Panc1 (cell line): ENCODE data around the gene MAPK10. TPM values are rescaled to one million over a fixed set of nuclear protein-coding genes. Genes with fewer than 3 reads are reported as not detected.

Source experiments
- ATAC-seq: fragments of 200-7000 bp; cut with Tn5 transposase; 2 replicates; pipeline ENCODE4 v1.9.1; 2020; ENCODE audit warnings: mild to moderate bottlenecking, moderate library complexity
- BruUV-seq: library from RNA; stranded (reverse); fragments of 400-500 nt; replicated peaks from 2 replicates; lab custom pipeline; 2021; lab: Mats Ljungman, UMichigan
- CTCF ChIA-PET: fragments of 300-600 bp; sonication (Branson Sonifier 250); formaldehyde crosslinking; loops from one replicate; lab custom pipeline; 2022; ENCODE audit warnings: antibody characterized with exemption; lab: Charles Lee
- POLR2A ChIA-PET: fragments of 300-600 bp; sonication (Branson Sonifier 250); formaldehyde crosslinking; loops from one replicate; lab custom pipeline; 2022; ENCODE audit warnings: antibody characterized with exemption; lab: Charles Lee
- DNase-seq: peaks from one replicate; pipeline ENCODE4 v3.0.0-alpha.2; 2010; ENCODE audit warnings: low read depth, low spot score
- H3K27ac ChIP-seq: 2 replicates; pipeline ENCODE4 v1.5.1; 2011; ENCODE audit warnings: mild to moderate bottlenecking, low read length, inconsistent platforms
- H3K27me3 ChIP-seq: fragments of 200-500 bp; sonication (Bioruptor generic); 2 replicates; pipeline ENCODE4 v1.6.0; 2014; ENCODE audit warnings: low read length, inconsistent platforms; ENCODE audit not compliant: control insufficient read depth, insufficient read depth
- H3K36me3 ChIP-seq: fragments of 200-500 bp; sonication (Bioruptor generic); 2 replicates; pipeline ENCODE4 v1.5.1; 2014; ENCODE audit warnings: inconsistent platforms, mild to moderate bottlenecking, low read length, moderate library complexity; ENCODE audit not compliant: control insufficient read depth, insufficient read depth
- H3K4me1 ChIP-seq: 2 replicates; pipeline ENCODE4 v1.5.1; 2011; ENCODE audit warnings: inconsistent platforms, mild to moderate bottlenecking, low read length, moderate library complexity; ENCODE audit not compliant: control insufficient read depth, insufficient read depth
- H3K4me3 ChIP-seq, 2 experiments: 2 replicates each; pipeline ENCODE4 v1.5.1; 2011 to 2012; ENCODE audit warnings: low read depth in 2 of 2, low read length in 2 of 2, mild to moderate bottlenecking in 2 of 2, inconsistent platforms in 1 of 2, moderate library complexity in 1 of 2
- H3K9me3 ChIP-seq: fragments of 200-500 bp; sonication (Bioruptor generic); 2 replicates; pipeline ENCODE4 v1.5.1; 2014; ENCODE audit warnings: low read depth, mild to moderate bottlenecking, inconsistent platforms, low read length, moderate library complexity; ENCODE audit not compliant: control insufficient read depth, insufficient read depth
- POLR2AphosphoS5 ChIP-seq: IDR thresholded peaks from 2 replicates; pipeline ENCODE4 v1.6.1; 2012; ENCODE audit warnings: mild to moderate bottlenecking, low read depth, low read length, moderate library complexity
- SIN3A ChIP-seq: IDR thresholded peaks from 2 replicates; pipeline ENCODE4 v1.6.1; 2012; ENCODE audit warnings: low read depth, mild to moderate bottlenecking, low read length, moderate library complexity, borderline replicate concordance; ENCODE audit not compliant: insufficient read depth
- TCF7L2 ChIP-seq: IDR thresholded peaks from 2 replicates; pipeline ENCODE4 v1.6.1; 2011; ENCODE audit warnings: mild to moderate bottlenecking, low read depth, low read length, inconsistent platforms
- in situ Hi-C: cut with HindIII; loops from 2 replicates; pipeline ENCODE4 v1.10.0; 2016; ENCODE audit warnings: low sequenced_read_pairs, low pct_unique_long_range_greater_than_20kb
- intact Hi-C: fragments of 100-400 bp; cut with micrococcal nuclease; formaldehyde crosslinking; loops from one replicate; pipeline ENCODE4 v1.10.0; 2022; ENCODE audit not compliant: unreplicated experiment
- total RNA-seq: library from RNA; stranded (reverse); gene quantifications from one replicate; pipeline ENCODE4 v1.2.1, GENCODE V29; 2021; ENCODE audit not compliant: unreplicated experiment
- TF ChIP-seq, protein P1 (sequence below), 2 experiments: IDR thresholded peaks; 2 replicates each; pipeline ENCODE4 v1.6.1; 2011 to 2012; ENCODE audit warnings: low read depth in 2 of 2, control low read depth in 1 of 2, low read length in 1 of 2, mild to moderate bottlenecking in 1 of 2, moderate library complexity in 1 of 2; ENCODE audit not compliant: insufficient read depth in 1 of 2
- TF ChIP-seq, protein P2 (sequence below): fragments of 450-650 bp; IDR thresholded peaks from 2 replicates; pipeline ENCODE4 v1.5.1; 2017; ENCODE audit warnings: mild to moderate bottlenecking

Gene MAPK10
- total RNA-seq, 1 experiment from 2014 or later: 0.85 TPM

DNA sequence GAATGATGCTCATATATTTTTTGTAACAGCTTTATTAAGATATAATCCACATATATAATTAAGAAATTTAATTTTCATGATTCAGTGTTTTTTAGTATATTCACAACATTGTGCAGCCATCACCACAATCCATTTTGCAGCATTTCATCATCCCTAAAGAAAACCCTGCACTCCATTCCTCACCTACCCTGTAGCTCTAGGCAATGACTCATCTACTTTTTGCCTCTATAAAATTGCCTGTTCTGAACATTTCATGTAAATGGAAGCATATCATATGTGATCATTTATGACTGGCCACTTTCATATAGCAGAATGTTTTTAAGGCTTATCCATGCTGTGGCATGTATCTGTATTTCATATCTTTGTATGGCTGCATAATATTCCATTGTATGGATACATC is 339.9 kb downstream of the MAPK10 start:
- H3K4me3 ChIP-seq: no peak overlapping the region
- CTCF ChIA-PET: no interaction called here
- intact Hi-C loops: no loop called here
- TF ChIP-seq TCF7L2 (no peak), SIN3A (no peak), POLR2AphosphoS5 (no peak)
- TF ChIP-seq, protein P1, sequence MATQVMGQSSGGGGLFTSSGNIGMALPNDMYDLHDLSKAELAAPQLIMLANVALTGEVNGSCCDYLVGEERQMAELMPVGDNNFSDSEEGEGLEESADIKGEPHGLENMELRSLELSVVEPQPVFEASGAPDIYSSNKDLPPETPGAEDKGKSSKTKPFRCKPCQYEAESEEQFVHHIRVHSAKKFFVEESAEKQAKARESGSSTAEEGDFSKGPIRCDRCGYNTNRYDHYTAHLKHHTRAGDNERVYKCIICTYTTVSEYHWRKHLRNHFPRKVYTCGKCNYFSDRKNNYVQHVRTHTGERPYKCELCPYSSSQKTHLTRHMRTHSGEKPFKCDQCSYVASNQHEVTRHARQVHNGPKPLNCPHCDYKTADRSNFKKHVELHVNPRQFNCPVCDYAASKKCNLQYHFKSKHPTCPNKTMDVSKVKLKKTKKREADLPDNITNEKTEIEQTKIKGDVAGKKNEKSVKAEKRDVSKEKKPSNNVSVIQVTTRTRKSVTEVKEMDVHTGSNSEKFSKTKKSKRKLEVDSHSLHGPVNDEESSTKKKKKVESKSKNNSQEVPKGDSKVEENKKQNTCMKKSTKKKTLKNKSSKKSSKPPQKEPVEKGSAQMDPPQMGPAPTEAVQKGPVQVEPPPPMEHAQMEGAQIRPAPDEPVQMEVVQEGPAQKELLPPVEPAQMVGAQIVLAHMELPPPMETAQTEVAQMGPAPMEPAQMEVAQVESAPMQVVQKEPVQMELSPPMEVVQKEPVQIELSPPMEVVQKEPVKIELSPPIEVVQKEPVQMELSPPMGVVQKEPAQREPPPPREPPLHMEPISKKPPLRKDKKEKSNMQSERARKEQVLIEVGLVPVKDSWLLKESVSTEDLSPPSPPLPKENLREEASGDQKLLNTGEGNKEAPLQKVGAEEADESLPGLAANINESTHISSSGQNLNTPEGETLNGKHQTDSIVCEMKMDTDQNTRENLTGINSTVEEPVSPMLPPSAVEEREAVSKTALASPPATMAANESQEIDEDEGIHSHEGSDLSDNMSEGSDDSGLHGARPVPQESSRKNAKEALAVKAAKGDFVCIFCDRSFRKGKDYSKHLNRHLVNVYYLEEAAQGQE (IDR thresholded peaks at IDR 0.05; ENCODE audit: insufficient read depth in 1 of 2, low read depth in 2 of 2, low read length in 1 of 2): no peak
- TF ChIP-seq, protein P2, sequence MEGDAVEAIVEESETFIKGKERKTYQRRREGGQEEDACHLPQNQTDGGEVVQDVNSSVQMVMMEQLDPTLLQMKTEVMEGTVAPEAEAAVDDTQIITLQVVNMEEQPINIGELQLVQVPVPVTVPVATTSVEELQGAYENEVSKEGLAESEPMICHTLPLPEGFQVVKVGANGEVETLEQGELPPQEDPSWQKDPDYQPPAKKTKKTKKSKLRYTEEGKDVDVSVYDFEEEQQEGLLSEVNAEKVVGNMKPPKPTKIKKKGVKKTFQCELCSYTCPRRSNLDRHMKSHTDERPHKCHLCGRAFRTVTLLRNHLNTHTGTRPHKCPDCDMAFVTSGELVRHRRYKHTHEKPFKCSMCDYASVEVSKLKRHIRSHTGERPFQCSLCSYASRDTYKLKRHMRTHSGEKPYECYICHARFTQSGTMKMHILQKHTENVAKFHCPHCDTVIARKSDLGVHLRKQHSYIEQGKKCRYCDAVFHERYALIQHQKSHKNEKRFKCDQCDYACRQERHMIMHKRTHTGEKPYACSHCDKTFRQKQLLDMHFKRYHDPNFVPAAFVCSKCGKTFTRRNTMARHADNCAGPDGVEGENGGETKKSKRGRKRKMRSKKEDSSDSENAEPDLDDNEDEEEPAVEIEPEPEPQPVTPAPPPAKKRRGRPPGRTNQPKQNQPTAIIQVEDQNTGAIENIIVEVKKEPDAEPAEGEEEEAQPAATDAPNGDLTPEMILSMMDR: no peak
- no peaks in the 10 kb centered on the region for H3K4me1 ChIP-seq
- BruUV-seq: no TSS peak
- no peaks in the 10 kb centered on the region for H3K9me3 ChIP-seq
- no peaks in the 10 kb centered on the region for H3K36me3 ChIP-seq
- H3K27me3 ChIP-seq: no peaks in the 10 kb centered on the region
- no peak for ATAC-seq
- in situ Hi-C loops: no loop called here
- DNase-seq: no peak
- no peak overlapping the region for H3K27ac ChIP-seq
- POLR2A ChIA-PET: no interaction called here

DNA sequence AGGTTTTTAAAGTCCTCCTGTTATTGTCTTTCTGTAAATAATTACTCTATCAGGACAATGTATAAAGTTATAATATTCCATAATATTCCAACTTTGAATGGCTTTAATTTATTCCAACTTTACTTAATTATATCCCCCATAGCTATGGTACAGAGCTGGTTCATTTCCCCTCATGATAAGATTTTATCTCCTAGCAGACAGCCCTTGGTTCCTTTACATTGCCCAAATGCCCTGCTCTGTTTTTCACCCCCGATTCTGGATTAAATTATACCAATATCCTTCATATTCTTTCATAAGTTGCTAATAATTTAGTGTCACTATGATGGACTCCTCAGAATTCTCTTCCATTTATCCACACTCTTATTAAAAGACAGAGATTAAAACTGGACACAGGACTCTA is 340.5 kb downstream of the MAPK10 start:
- ChIA-PET CTCF (no interaction called here), POLR2A (no interaction called here)
- in situ Hi-C loops (no loop called here), intact Hi-C loops (no loop called here)
- TF ChIP-seq TCF7L2 (no peak), POLR2AphosphoS5 (no peak), SIN3A (no peak)
- TF ChIP-seq, protein P1 (IDR thresholded peaks at IDR 0.05; ENCODE audit: insufficient read depth in 1 of 2, low read depth in 2 of 2, low read length in 1 of 2): no peak
- TF ChIP-seq, protein P2: no peak
- Histone ChIP-seq H3K9me3 (no peaks in the 10 kb centered on the region), H3K27me3 (no peaks in the 10 kb centered on the region), H3K27ac (no peak overlapping the region), H3K4me3 (no peak overlapping the region), H3K4me1 (no peaks in the 10 kb centered on the region), H3K36me3 (no peaks in the 10 kb centered on the region)
- ATAC-seq: no peak
- no peak for DNase-seq
- no TSS peak for BruUV-seq
